C4-2B (cell line): ENCODE measurements around the gene GTF3C4.

Experiments used
- ZFX ChIP-seq: fragments of 450-650 bp; IDR thresholded peaks from 2 replicates; pipeline ENCODE4 v1.6.1; 2017
- TF ChIP-seq, protein P1 (sequence below): fragments of 450-650 bp; conservative IDR thresholded peaks from 2 replicates; pipeline ENCODE4 v1.5.1; 2017; ENCODE audit warnings: mild to moderate bottlenecking

DNA sequence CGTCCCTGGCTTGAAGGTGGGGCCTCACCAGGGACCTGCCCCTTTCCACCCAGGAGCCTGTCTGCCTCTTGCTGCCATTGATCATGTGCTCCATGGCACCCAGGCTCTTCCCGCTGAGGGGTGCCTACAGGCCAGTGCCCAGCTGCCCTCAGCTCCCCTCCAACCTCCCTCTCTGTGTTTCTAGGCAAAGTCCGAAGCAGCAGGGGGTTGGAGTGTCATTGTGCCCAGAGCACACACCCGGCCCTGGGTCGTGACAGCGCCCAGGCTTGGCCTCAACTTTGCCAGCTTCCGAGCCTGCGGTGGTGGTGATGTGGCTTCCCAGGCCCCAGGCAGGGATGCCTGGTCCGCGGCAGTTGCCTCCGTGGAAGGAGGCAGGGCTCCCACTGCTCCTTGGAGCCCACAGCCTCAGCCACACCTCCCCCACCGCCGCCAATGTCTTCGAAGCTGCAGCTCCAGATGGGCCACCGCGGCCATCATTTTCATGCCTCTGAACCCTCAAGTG lies 52.4 kb downstream of the GTF3C4 start:
- no peak for TF ChIP-seq ZFX
- TF ChIP-seq, protein P1, sequence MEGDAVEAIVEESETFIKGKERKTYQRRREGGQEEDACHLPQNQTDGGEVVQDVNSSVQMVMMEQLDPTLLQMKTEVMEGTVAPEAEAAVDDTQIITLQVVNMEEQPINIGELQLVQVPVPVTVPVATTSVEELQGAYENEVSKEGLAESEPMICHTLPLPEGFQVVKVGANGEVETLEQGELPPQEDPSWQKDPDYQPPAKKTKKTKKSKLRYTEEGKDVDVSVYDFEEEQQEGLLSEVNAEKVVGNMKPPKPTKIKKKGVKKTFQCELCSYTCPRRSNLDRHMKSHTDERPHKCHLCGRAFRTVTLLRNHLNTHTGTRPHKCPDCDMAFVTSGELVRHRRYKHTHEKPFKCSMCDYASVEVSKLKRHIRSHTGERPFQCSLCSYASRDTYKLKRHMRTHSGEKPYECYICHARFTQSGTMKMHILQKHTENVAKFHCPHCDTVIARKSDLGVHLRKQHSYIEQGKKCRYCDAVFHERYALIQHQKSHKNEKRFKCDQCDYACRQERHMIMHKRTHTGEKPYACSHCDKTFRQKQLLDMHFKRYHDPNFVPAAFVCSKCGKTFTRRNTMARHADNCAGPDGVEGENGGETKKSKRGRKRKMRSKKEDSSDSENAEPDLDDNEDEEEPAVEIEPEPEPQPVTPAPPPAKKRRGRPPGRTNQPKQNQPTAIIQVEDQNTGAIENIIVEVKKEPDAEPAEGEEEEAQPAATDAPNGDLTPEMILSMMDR: no peak
